Keratinocyte (primary cell): ENCODE data around the gene ADRM1. TPM values are rescaled to one million over a fixed set of nuclear protein-coding genes. Genes with fewer than 3 reads are reported as not detected.

Experiments used
- DNase-seq: peaks from one replicate; pipeline ENCODE4 v3.0.0-alpha.2; 2011; ENCODE audit warnings: low read depth, missing footprints, low spot score
- FAIRE-seq: peaks from 2 replicates; lab custom pipeline; 2011; peaks lifted over from hg19 to GRCh38; lab: Jason Lieb, UNC
- H2AFZ ChIP-seq: 2 replicates; pipeline ENCODE4 v1.6.0; 2012; ENCODE audit warnings: low read length, control low read depth, inconsistent platforms; ENCODE audit not compliant: control insufficient read depth
- H3K27ac ChIP-seq: 2 replicates; pipeline ENCODE4 v1.5.1; 2011; ENCODE audit warnings: low read length; ENCODE audit not compliant: control insufficient read depth, insufficient read depth
- H3K27me3 ChIP-seq: 3 replicates; pipeline ENCODE4 v1.6.0; 2011; ENCODE audit warnings: low read length; ENCODE audit not compliant: control insufficient read depth, insufficient read depth; ENCODE audit errors: extremely low read depth
- H3K36me3 ChIP-seq, 2 experiments: 2 replicates in 1 of 2; 3 replicates in 1 of 2; pipeline ENCODE4 v1.5.1; 2011; ENCODE audit warnings: low read length in 2 of 2, mild to moderate bottlenecking in 1 of 2; ENCODE audit not compliant: control insufficient read depth in 2 of 2, insufficient read depth in 2 of 2; ENCODE audit errors: extremely low read depth in 1 of 2
- H3K4me1 ChIP-seq: 3 replicates; pipeline ENCODE4 v1.5.1; 2011; ENCODE audit warnings: low read length; ENCODE audit not compliant: control insufficient read depth, insufficient read depth; ENCODE audit errors: extremely low read depth
- H3K4me2 ChIP-seq: 3 replicates; pipeline ENCODE4 v1.6.0; 2011; ENCODE audit warnings: low read depth, low read length; ENCODE audit not compliant: control insufficient read depth, insufficient read depth; ENCODE audit errors: extremely low read depth
- H3K4me3 ChIP-seq, 3 experiments: fragments of 200-600 bp in 1 of 3; sonication (generic) in 1 of 3; 2 replicates in 2 of 3; 3 replicates in 1 of 3; pipeline ENCODE4 v1.5.1; 2011 to 2016; ENCODE audit warnings: low read length in 3 of 3, mild to moderate bottlenecking in 3 of 3, control low read depth in 2 of 3, inconsistent platforms in 1 of 3, low read depth in 1 of 3, mixed read lengths in 1 of 3, mixed run types in 1 of 3, moderate library complexity in 1 of 3; ENCODE audit not compliant: control insufficient read depth in 2 of 3, insufficient read depth in 2 of 3; ENCODE audit errors: extremely low read depth in 1 of 3
- H3K79me2 ChIP-seq: 2 replicates; pipeline ENCODE4 v1.6.0; 2012; ENCODE audit warnings: low read length; ENCODE audit not compliant: control insufficient read depth, insufficient read depth
- H3K9ac ChIP-seq: 3 replicates; pipeline ENCODE4 v1.6.0; 2011; ENCODE audit warnings: low read length; ENCODE audit not compliant: control insufficient read depth, insufficient read depth; ENCODE audit errors: extremely low read depth
- H3K9me1 ChIP-seq: 3 replicates; pipeline ENCODE4 v1.6.0; 2011; ENCODE audit warnings: low read length; ENCODE audit not compliant: control insufficient read depth, insufficient read depth; ENCODE audit errors: extremely low read depth
- H3K9me3 ChIP-seq: 2 replicates; pipeline ENCODE4 v1.5.1; 2012; ENCODE audit warnings: low read depth, low read length; ENCODE audit not compliant: control insufficient read depth
- H4K20me1 ChIP-seq: 3 replicates; pipeline ENCODE4 v1.6.0; 2011; ENCODE audit warnings: low read length; ENCODE audit not compliant: control insufficient read depth, insufficient read depth; ENCODE audit errors: extremely low read depth
- CTCF ChIP-seq, 3 experiments: IDR thresholded peaks in 1 of 3; conservative IDR thresholded peaks in 1 of 3; optimal IDR thresholded peaks in 1 of 3; 2 replicates in 2 of 3; 3 replicates in 1 of 3; pipeline versions ENCODE3 to v1.5.1; 2011; ENCODE audit warnings: low read length in 3 of 3, mild to moderate bottlenecking in 3 of 3, moderate library complexity in 2 of 3, control low read depth in 1 of 3, inconsistent platforms in 1 of 3; ENCODE audit not compliant: insufficient read depth in 2 of 3; ENCODE audit errors: extremely low read depth in 1 of 3
- EZH2 ChIP-seq: IDR thresholded peaks from one replicate; pipeline ENCODE4 v1.6.1; 2012; ENCODE audit warnings: inconsistent platforms, mild to moderate bottlenecking, low read length, moderate library complexity
- dilution Hi-C: fragments of 300-500 bp; cut with MboI; formaldehyde crosslinking; loops from one replicate; pipeline ENCODE4 v1.7.0; 2020; ENCODE audit warnings: low sequenced_read_pairs; ENCODE audit not compliant: extremely low pct_ligation_motif_present
- polyA plus RNA-seq, 5 experiments: library from polyadenylated mRNA; depleted of rRNA in 3 of 5; stranded (reverse) in 3 of 5; stranded (forward) in 1 of 5; unstranded in 1 of 5; fragments of >200 nt; gene quantifications; 1 replicate in 1 of 5; 2 replicates in 3 of 5; 3 replicates in 1 of 5; pipeline versions ENCODE4 v1.2.1 to v1.2.3, GENCODE V29; 2011 to 2012; ENCODE audit warnings: missing spikeins in 2 of 5, low read depth in 1 of 5, low replicate concordance in 1 of 5

ADRM1 gene
- polyA plus RNA-seq, 1 donor (not counting 4 experiments of a cell fraction or from before 2014, with no cell fraction given) = 91.4 TPM

GRCh38 chr20:62323980-62324906 is 21.4 kb downstream of the ADRM1 start:
- Histone ChIP-seq H3K9me1 (no peaks in the 10 kb centered on the region), H2AFZ (no peak overlapping the region), H4K20me1 (no peaks in the 10 kb centered on the region), H3K9me3 (no peaks in the 10 kb centered on the region), H3K79me2 (no peaks in the 10 kb centered on the region), H3K4me2 (no peak overlapping the region), H3K27ac (no peak overlapping the region), H3K27me3 (no peaks in the 10 kb centered on the region), H3K4me3 (no peak overlapping the region), H3K36me3 (peaks cover 48 to 50% of the 10 kb centered on the region in 2 experiments), H3K4me1 (no peaks in the 10 kb centered on the region), H3K9ac (no peak overlapping the region)
- DNase-seq = no peak
- FAIRE-seq = no peak
- dilution Hi-C loops = no loop called here
- no peak for TF ChIP-seq CTCF (optimal IDR thresholded peaks at IDR 0.05 in 1 of 3, IDR thresholded peaks at IDR 0.05 in 1 of 3, conservative IDR thresholded peaks at IDR 0.05 in 1 of 3; ENCODE audit: extremely low read depth in 1 of 3, insufficient read depth in 2 of 3, low read length in 3 of 3)
- no peak for TF ChIP-seq EZH2

GRCh38 chr20:62325172-62325905 is 22.5 kb downstream of the ADRM1 start:
- H4K20me1 ChIP-seq = no peaks in the 10 kb centered on the region
- no peak for TF ChIP-seq CTCF (optimal IDR thresholded peaks at IDR 0.05 in 1 of 3, IDR thresholded peaks at IDR 0.05 in 1 of 3, conservative IDR thresholded peaks at IDR 0.05 in 1 of 3; ENCODE audit: extremely low read depth in 1 of 3, insufficient read depth in 2 of 3, low read length in 3 of 3)
- no peak for TF ChIP-seq EZH2
- no peaks in the 10 kb centered on the region for H3K9me1 ChIP-seq
- no peak overlapping the region for H2AFZ ChIP-seq
- no peaks in the 10 kb centered on the region for H3K4me1 ChIP-seq
- no peaks in the 10 kb centered on the region for H3K79me2 ChIP-seq
- FAIRE-seq (no peak), DNase-seq (no peak)
- H3K4me3 ChIP-seq = no peak overlapping the region
- no peaks in the 10 kb centered on the region for H3K27me3 ChIP-seq
- no peak overlapping the region for H3K27ac ChIP-seq
- no peaks in the 10 kb centered on the region for H3K9me3 ChIP-seq
- H3K4me2 ChIP-seq = no peak overlapping the region
- peaks cover 55 to 56% of the 10 kb centered on the region in 2 experiments for H3K36me3 ChIP-seq
- H3K9ac ChIP-seq = no peak overlapping the region
- dilution Hi-C loops = no loop called here
